Neuronal stem cell (in vitro differentiated cells): ENCODE measurements around the gene HAUS6.
A peak's percentile ranks its signal among the peaks of the same experiment; 100 is the strongest.

Experiments used
- DNase-seq: peaks from one replicate; pipeline ENCODE4 v3.0.0-alpha.2; 2013; ENCODE audit warnings: low spot score
- H2AFZ ChIP-seq: one replicate; pipeline ENCODE4 v1.6.1; 2013; ENCODE audit warnings: mild to moderate bottlenecking, low read length, inconsistent platforms
- H2AK5ac ChIP-seq: 2 replicates; pipeline ENCODE4 v1.6.1; 2013; ENCODE audit warnings: low read depth, mild to moderate bottlenecking, inconsistent platforms, low read length, moderate library complexity, mixed read lengths
- H2BK120ac ChIP-seq: 2 replicates; pipeline ENCODE4 v1.6.1; 2013; ENCODE audit warnings: low read depth, mild to moderate bottlenecking, inconsistent platforms, low read length, moderate library complexity, mixed read lengths
- H2BK12ac ChIP-seq: one replicate; pipeline ENCODE4 v1.6.1; 2013; ENCODE audit warnings: low read length, inconsistent platforms
- H2BK15ac ChIP-seq: 2 replicates; pipeline ENCODE4 v1.6.1; 2013; ENCODE audit warnings: mild to moderate bottlenecking, low read length, inconsistent platforms, mixed read lengths
- H2BK5ac ChIP-seq: one replicate; pipeline ENCODE4 v1.6.1; 2013; ENCODE audit warnings: inconsistent platforms, mild to moderate bottlenecking, low read length, moderate library complexity
- H3K14ac ChIP-seq: one replicate; pipeline ENCODE4 v1.6.1; 2013; ENCODE audit warnings: low read length, inconsistent platforms
- H3K18ac ChIP-seq: 2 replicates; pipeline ENCODE4 v1.6.1; 2013; ENCODE audit warnings: low read length, inconsistent platforms
- H3K23ac ChIP-seq: 2 replicates; pipeline ENCODE4 v1.6.1; 2013; ENCODE audit warnings: low read depth, mild to moderate bottlenecking, mixed read lengths, low read length, inconsistent platforms; ENCODE audit not compliant: poor library complexity
- H3K27ac ChIP-seq: replicated peaks from 3 replicates; pipeline ENCODE4 v1.5.1; 2013; ENCODE audit warnings: low read length, inconsistent platforms
- H3K27me3 ChIP-seq, 3 experiments: 2 replicates each; pipeline ENCODE4 v1.6.1; 2013; ENCODE audit warnings: low read length in 3 of 3, mild to moderate bottlenecking in 2 of 3, inconsistent platforms in 1 of 3, low read depth in 1 of 3, mixed read lengths in 1 of 3, moderate library complexity in 1 of 3; ENCODE audit not compliant: control insufficient read depth in 3 of 3, insufficient read depth in 3 of 3
- H3K36me3 ChIP-seq, 2 donors: replicated peaks in 1 of 2; 2 replicates each; pipeline ENCODE4 v1.6.1; 2013; ENCODE audit warnings: low read length in 2 of 2; ENCODE audit not compliant: control insufficient read depth in 2 of 2, insufficient read depth in 2 of 2
- H3K4ac ChIP-seq: 2 replicates; pipeline ENCODE4 v1.6.1; 2013; ENCODE audit warnings: inconsistent platforms, mild to moderate bottlenecking, low read length, moderate library complexity
- H3K4me1 ChIP-seq, 2 donors: 1 replicate in 1 of 2; 2 replicates in 1 of 2; pipeline ENCODE4 v1.6.1; 2013; ENCODE audit warnings: low read length in 2 of 2, low read depth in 1 of 2; ENCODE audit not compliant: control insufficient read depth in 2 of 2, insufficient read depth in 1 of 2
- H3K4me2 ChIP-seq: one replicate; pipeline ENCODE4 v1.6.1; 2013; ENCODE audit warnings: mild to moderate bottlenecking, low read length, inconsistent platforms; ENCODE audit not compliant: insufficient read depth, poor library complexity, severe bottlenecking
- H3K4me3 ChIP-seq, 2 donors: 2 replicates each; pipeline ENCODE4 v1.5.1; 2013; ENCODE audit warnings: low read length in 2 of 2, mild to moderate bottlenecking in 2 of 2, inconsistent platforms in 1 of 2, moderate library complexity in 1 of 2
- H3K79me1 ChIP-seq: one replicate; pipeline ENCODE4 v1.6.1; 2013; ENCODE audit warnings: low read depth, mild to moderate bottlenecking, inconsistent platforms, low read length, moderate library complexity
- H3K9ac ChIP-seq: one replicate; pipeline ENCODE4 v1.6.1; 2013; ENCODE audit warnings: mild to moderate bottlenecking, low read depth, low read length, inconsistent platforms; ENCODE audit not compliant: poor library complexity
- H3K9me3 ChIP-seq, 2 donors: replicated peaks in 1 of 2; 2 replicates each; pipeline versions ENCODE3 to v1.6.1; 2013; ENCODE audit warnings: low read length in 2 of 2, mild to moderate bottlenecking in 2 of 2, inconsistent platforms in 1 of 2, low read depth in 1 of 2, mixed read lengths in 1 of 2, moderate library complexity in 1 of 2; ENCODE audit not compliant: control insufficient read depth in 2 of 2, insufficient read depth in 1 of 2
- H4K8ac ChIP-seq: one replicate; pipeline ENCODE4 v1.6.1; 2013; ENCODE audit warnings: low read depth, mild to moderate bottlenecking, inconsistent platforms, low read length, moderate library complexity
- H4K91ac ChIP-seq: one replicate; pipeline ENCODE4 v1.6.1; 2013; ENCODE audit warnings: low read length, low read depth, mild to moderate bottlenecking, inconsistent platforms; ENCODE audit not compliant: poor library complexity
- WGBS, 2 donors: extraction: QIAGEN DNeasy Blood & Tissue Kit; methylation state at CpG; one replicate each; pipeline ENCODE4 v1.1.7; 2013; ENCODE audit warnings: missing lambda C conversion rate in 2 of 2, mixed read lengths in 1 of 2; ENCODE audit not compliant: insufficient read length in 2 of 2, insufficient replicate concordance in 1 of 2; ENCODE audit errors: extremely low coverage in 2 of 2; 5-methylcytosine and 5-hydroxymethylcytosine counted together

Gene HAUS6

GRCh38 chr9:19048966-19049916, 53.5 kb downstream of the HAUS6 start, which contains the start of gene RRAGA:
TSS of gene RRAGA (plus strand) at chr9:19049427. CDS start at chr9:19049660, 233 bp downstream.
- peak within 1 kb of the TSS; percentile 70 to 95 for H3K4me3 ChIP-seq
- peak; percentile 99 for DNase-seq
- WGBS, 2 donors, result no CpG with 5 or more reads among the region's 82 CpGs

GRCh38 chr9:19036611-19037010, 66.1 kb downstream of the HAUS6 start:
- H3K4me3 ChIP-seq, result no peak overlapping the region
- H2BK5ac ChIP-seq, result no peak overlapping the region
- no CpG with 5 or more reads among the region's 5 CpGs for WGBS, 2 donors
- H3K14ac ChIP-seq, result no peak overlapping the region
- no peaks in the 10 kb centered on the region for H3K36me3 ChIP-seq
- no peak overlapping the region for H4K8ac ChIP-seq
- no peak overlapping the region for H2BK120ac ChIP-seq
- no peak overlapping the region for H3K4me2 ChIP-seq
- no peak for DNase-seq
- H3K18ac ChIP-seq, result no peak overlapping the region
- H3K9ac ChIP-seq, result no peak overlapping the region
- H3K27ac ChIP-seq, result no peak overlapping the region
- no peaks in the 10 kb centered on the region for H3K79me1 ChIP-seq
- H2BK15ac ChIP-seq, result no peak overlapping the region
- H4K91ac ChIP-seq, result no peak overlapping the region
- no peak overlapping the region for H3K23ac ChIP-seq
- H2BK12ac ChIP-seq, result no peak overlapping the region
- H3K4ac ChIP-seq, result no peak overlapping the region
- H2AFZ ChIP-seq, result no peak overlapping the region
- H3K9me3 ChIP-seq, result no peaks in the 10 kb centered on the region
- H3K4me1 ChIP-seq, result no peaks in the 10 kb centered on the region
- H2AK5ac ChIP-seq, result no peak overlapping the region
- H3K27me3 ChIP-seq, result no peaks in the 10 kb centered on the region

More at GRCh38 chr9:19048966-19049916, 53.5 kb downstream of the HAUS6 start, which contains the start of gene RRAGA:
- no peaks in the 10 kb centered on the region for H3K27me3 ChIP-seq
- H3K36me3 ChIP-seq, result peaks cover 0 to 26% of the 10 kb centered on the region in 2 donors
- H3K4me1 ChIP-seq, result peaks cover 1 to 3% of the 10 kb centered on the region in 2 donors
- H3K23ac ChIP-seq, result peak within 1 kb of the TSS; percentile 81
- peak within 1 kb of the TSS; percentile 86 for H3K18ac ChIP-seq
- no peak within 1 kb of the TSS for H2BK12ac ChIP-seq
- H2BK5ac ChIP-seq, result peak within 1 kb of the TSS; percentile 25
- no peak within 1 kb of the TSS for H4K8ac ChIP-seq
- no peak within 1 kb of the TSS for H3K14ac ChIP-seq
- H3K9me3 ChIP-seq, result no peaks in the 10 kb centered on the region
- H2BK120ac ChIP-seq, result no peak within 1 kb of the TSS
- H2BK15ac ChIP-seq, result no peak within 1 kb of the TSS
- peak within 1 kb of the TSS; percentile 79 for H2AK5ac ChIP-seq
- H2AFZ ChIP-seq, result peak within 1 kb of the TSS; percentile 86
- H4K91ac ChIP-seq, result no peak within 1 kb of the TSS
- H3K27ac ChIP-seq, result peak within 1 kb of the TSS; percentile 94
- H3K4ac ChIP-seq, result no peak within 1 kb of the TSS
- H3K79me1 ChIP-seq, result no peaks in the 10 kb centered on the region
- H3K4me2 ChIP-seq, result peak within 1 kb of the TSS; percentile 74
- peak within 1 kb of the TSS; percentile 96 for H3K9ac ChIP-seq

GRCh38 chr9:19033015-19033414, 69.7 kb downstream of the HAUS6 start, which contains the start of gene SAXO1:
TSS of gene SAXO1 (minus strand) at chr9:19033209. CDS start at chr9:19032908, 301 bp downstream.
- H3K9me3 ChIP-seq, result no peaks in the 10 kb centered on the region
- H3K79me1 ChIP-seq, result no peaks in the 10 kb centered on the region
- no peaks in the 10 kb centered on the region for H3K36me3 ChIP-seq
- no peak within 1 kb of the TSS for H4K91ac ChIP-seq
- H2BK15ac ChIP-seq, result no peak within 1 kb of the TSS
- no peak within 1 kb of the TSS for H3K4me3 ChIP-seq
- no peaks in the 10 kb centered on the region for H3K27me3 ChIP-seq
- no peak within 1 kb of the TSS for H2AFZ ChIP-seq
- H2BK12ac ChIP-seq, result no peak within 1 kb of the TSS
- H3K27ac ChIP-seq, result no peak within 1 kb of the TSS
- H4K8ac ChIP-seq, result no peak within 1 kb of the TSS
- no peaks in the 10 kb centered on the region for H3K4me1 ChIP-seq
- no peak within 1 kb of the TSS for H3K4ac ChIP-seq
- H2AK5ac ChIP-seq, result no peak within 1 kb of the TSS
- H2BK120ac ChIP-seq, result no peak within 1 kb of the TSS
- peak within 1 kb of the TSS; percentile 67 for H3K23ac ChIP-seq
- H3K9ac ChIP-seq, result no peak within 1 kb of the TSS
- no peak for DNase-seq
- H3K18ac ChIP-seq, result peak within 1 kb of the TSS; percentile 16
- no peak within 1 kb of the TSS for H2BK5ac ChIP-seq
- peak within 1 kb of the TSS; percentile 5 for H3K14ac ChIP-seq
- no CpG with 5 or more reads among the region's 20 CpGs for WGBS, 2 donors
- no peak within 1 kb of the TSS for H3K4me2 ChIP-seq

DNA sequence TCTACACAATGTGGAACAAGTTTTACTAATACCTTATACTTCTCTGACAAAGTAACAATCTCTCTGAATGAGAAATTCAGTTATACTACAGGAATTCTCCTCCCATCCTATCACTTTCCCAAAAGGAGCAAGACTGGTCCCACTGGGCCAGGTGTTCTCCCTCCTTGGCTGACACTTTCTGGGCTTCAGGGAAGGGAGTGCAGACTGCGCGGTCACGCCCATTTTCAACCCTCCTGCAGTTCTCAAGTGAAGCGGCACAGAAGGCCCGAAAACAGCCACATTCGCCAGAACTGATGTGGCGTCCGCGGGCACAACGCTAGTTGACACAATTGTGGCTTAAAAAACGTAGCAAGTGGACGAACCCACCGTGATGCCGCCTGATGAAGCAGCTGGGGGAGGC, 70.3 kb downstream of the HAUS6 start:
- Histone ChIP-seq H2AK5ac (no peak overlapping the region), H2BK12ac (no peak overlapping the region), H3K18ac (no peak overlapping the region), H3K27me3 (no peaks in the 10 kb centered on the region), H2BK15ac (no peak overlapping the region), H3K4me1 (no peaks in the 10 kb centered on the region), H3K27ac (no peak overlapping the region), H3K4me2 (no peak overlapping the region), H3K36me3 (no peaks in the 10 kb centered on the region), H3K4me3 (no peak overlapping the region), H3K14ac (peak overlapping the region; percentile 5), H2AFZ (no peak overlapping the region), H3K23ac (no peak overlapping the region), H2BK5ac (no peak overlapping the region), H4K91ac (no peak overlapping the region), H3K4ac (no peak overlapping the region), H3K9me3 (no peaks in the 10 kb centered on the region), H4K8ac (no peak overlapping the region), H3K79me1 (no peaks in the 10 kb centered on the region), H2BK120ac (no peak overlapping the region), H3K9ac (no peak overlapping the region)
- no CpG with 5 or more reads among the region's 14 CpGs for WGBS, 2 donors
- no peak for DNase-seq
